HPDE6-E6E7 (cell line): ENCODE measurements around the gene SLC22A1.
"Not testable (repeated sequence)": the region's sequence is repeated elsewhere in the genome, so short reads cannot be mapped to it uniquely, and the experiment has no call there.

Experiments
- DNase-seq: peaks from one replicate; pipeline ENCODE4 v3.0.0; 2011; ENCODE audit warnings: missing footprints; ENCODE audit errors: extremely low spot score

The SLC22A1 gene

DNA sequence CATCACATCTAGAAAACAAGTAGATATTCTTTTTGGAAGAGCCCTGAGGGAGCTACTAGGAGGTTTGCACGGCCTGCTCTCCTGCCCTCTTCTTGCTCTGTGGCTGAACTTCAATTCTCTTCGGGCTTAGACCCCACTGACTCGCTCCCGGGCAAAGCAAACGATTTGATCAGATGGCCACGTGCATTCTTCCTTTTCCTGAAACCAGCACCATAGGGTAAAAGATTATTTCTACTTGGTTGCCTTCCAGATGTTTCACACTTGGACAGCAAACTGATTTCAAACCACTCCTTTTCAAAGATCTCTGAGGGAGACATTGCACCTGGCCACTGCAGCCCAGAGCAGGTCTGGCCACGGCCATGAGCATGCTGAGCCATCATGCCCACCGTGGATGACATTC lies at the start of gene SLC22A1:
TSS of gene SLC22A1 (plus strand) at position 258 of the 400 bp plus-strand sequence. CDS start at position 379, 121 bp downstream.
- DNase-seq = no peak

GRCh38 chr6:160073272-160073671 lies 48.3 kb upstream of the SLC22A1 start:
- no peak for DNase-seq

DNA sequence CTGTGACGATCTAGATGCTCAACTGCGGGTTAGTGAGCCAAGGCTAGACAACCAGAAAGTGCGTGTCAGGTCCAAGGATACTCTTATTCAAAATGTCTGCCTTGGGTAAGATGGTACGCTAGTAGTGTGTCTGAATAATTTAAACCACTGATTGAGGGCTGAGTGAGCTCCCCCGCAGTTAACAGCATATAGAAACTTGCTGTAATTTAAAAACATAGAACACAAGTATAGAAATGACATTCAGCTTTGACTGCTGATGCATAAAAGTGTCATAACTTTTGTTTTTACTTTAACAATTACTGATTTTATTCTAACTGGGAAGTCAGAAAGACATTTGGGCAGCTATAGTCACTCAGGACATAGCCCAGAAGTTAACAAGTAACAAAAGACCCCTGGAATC lies 45.6 kb upstream of the SLC22A1 start:
- no peak for DNase-seq

- DNase-seq = no peak
These were observed 44.6 kb upstream of the SLC22A1 start for GRCh38 chr6:160077024-160077423.

DNA sequence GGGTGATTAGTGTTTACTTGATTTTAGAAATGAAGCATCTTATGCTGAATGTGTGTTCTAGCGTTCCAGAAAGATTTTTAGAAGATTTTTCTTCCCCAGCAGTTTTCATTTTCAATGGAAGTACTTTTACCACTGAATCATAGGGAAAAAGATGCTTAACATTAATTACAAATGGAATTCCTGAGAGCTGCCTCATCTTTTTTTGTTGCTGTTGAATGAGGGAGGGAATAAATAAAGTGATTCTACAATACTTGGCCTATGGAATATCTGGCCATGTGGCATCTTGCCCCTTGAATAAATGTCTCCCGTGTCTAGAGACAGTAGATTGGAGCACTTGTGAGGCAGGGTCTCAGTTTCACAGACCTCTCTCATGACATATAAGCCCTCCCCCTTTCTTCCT lies 44.1 kb upstream of the SLC22A1 start:
- DNase-seq = no peak

- no peak for DNase-seq
These were observed 42.5 kb upstream of the SLC22A1 start for GRCh38 chr6:160078883-160079685.

GRCh38 chr6:160079686-160080043 lies 42.0 kb upstream of the SLC22A1 start:
- DNase-seq = no peak

DNA sequence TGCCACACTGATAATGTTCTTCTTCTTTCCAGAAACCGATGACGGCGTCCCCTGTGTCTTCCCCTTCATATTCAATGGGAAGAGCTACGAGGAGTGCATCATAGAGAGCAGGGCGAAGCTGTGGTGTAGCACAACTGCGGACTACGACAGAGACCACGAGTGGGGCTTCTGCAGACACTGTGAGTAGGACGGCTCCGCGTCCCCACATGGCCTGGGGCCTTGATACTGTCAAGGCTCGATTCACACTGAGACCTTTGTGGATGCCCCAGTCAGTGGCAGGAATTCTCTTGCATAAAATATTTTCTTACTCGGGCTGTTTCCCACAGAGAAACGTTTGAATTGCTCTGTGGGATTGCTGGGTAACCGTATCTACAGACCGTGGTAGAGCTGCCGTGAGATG lies 41.5 kb upstream of the SLC22A1 start:
- no peak for DNase-seq

DNA sequence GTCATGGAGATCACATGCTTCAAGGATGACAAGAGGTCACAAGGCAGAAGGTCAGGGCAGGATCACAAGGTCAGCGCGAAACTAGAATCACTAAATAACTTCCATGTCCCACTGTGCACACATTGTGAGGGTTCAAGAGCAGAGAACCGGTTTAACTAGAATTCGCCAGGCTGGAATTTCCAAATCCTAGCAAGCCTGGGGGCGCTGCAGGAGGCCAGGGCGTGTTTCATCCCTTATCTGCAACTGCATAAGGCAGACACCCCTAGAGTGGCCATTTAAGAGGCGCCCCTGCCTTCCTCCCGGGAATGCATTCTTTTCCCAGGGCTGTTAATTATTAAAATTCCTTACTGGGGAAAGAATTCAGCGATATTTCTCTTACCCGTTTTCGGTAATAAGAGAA lies 40.2 kb upstream of the SLC22A1 start:
- DNase-seq = no peak

GRCh38 chr6:160082627-160083026 lies 39.0 kb upstream of the SLC22A1 start:
- no peak for DNase-seq

- DNase-seq = no peak
These were observed 37.3 kb upstream of the SLC22A1 start for GRCh38 chr6:160084198-160084776.

DNA sequence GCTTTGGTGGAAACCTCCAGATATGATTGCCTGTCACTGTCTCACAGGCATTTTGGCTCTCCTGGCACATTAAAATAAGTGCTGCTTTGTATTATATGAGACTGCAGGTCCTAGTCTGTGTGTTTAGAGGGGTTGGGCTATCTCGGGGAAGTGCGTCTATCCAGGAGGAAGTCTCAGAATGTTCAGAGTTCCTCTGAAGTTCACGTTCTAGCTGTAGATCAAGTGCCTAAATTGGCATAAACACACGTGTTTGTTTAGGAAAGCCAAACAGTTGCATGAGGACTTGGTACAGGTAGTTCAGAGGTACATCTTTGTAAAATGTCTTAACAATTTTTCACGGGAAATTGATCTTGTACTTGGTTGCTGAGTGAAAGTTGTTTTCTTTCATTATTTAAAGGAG lies 36.4 kb upstream of the SLC22A1 start:
- DNase-seq = no peak

DNA sequence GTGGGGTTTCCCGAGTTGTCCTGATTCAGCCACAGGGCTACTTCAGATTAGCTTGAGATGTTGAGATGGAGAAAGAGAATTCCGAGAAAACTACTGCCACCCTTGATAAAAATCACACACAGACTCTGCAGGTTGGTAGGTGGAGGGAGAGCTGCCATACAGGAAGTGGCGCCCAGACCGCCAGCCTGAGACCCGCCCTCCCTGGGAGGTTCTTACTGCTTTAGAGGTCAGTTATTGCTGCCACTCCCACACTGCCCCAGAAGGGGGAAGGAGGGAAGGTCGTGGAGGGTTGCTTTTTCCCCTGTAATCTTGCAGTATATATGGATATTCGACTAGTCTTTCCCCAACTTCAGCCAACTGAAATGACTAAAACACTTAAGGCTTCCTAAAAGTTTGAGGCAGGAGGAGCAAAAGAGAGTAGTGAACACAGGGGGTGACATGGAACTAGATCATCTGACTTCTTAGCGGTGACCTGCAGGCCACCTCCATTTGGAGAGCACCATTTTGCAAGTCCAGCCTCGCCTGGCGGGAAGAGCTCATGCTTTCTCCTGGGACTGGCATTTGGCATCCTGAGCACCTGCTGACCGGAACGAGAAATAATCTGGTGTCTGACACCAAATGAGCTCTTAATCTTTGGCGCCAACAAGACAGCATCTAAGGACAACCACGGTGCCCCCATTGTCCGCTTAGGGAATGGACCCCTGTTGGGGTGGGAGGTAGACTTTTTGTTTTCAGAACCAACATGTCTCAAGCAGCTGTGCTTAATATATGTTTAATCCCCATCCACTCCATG lies 35.7 kb upstream of the SLC22A1 start:
- DNase-seq = no peak

DNA sequence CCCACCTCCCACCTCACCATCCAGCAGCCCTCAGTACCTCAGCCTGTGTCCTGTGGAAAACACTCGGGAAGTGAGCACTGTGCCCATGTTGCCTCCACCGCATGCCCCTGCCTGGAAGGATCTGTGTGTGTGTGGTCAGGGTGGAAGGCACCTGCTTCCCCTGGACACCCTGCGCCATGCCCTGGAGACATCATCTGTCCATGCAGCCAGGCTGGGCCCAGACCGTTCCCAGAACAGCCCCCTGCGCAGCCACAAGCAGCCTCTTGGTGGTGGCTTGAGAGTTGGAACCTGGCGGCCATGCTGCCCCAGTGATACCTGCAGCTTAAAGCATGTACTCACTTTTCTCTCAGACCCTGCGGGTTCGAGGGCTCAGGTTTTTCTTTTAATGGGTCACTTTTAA lies 34.9 kb upstream of the SLC22A1 start:
- DNase-seq = no peak

DNA sequence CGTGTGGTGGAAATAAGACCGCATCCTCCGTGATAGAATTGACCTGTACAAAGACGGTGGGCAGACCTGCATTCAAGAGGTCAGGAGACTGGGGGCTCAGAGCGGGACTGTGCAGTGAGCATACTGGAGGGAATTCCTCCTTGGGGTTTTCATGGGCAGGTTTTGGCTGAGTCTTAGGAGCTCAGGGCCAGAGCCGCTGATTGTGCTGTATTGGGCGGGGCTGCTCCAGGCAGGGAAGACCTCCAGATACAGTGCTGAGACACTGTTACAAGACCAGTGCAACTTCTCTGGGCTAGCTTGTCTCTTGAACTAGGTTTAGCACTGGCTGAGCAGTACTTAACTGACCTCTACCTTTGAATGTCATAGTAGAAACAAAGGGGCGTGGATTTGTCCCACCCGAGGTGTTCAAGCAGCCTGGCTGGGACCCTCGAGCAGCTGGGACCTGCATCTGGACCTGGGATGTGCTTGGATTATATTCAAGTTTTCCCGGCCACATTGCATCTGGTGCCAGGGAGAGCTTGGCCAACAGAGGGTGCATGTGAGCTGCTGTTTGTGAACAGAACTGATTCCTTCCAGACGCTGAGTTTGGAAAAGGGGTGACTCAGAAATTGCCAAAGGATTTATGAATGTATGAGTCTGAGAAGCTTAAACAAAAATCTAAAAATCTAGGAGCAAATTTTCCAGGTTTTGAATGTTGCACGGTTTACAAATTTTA lies 33.4 kb upstream of the SLC22A1 start:
- DNase-seq = peak; percentile 64

DNA sequence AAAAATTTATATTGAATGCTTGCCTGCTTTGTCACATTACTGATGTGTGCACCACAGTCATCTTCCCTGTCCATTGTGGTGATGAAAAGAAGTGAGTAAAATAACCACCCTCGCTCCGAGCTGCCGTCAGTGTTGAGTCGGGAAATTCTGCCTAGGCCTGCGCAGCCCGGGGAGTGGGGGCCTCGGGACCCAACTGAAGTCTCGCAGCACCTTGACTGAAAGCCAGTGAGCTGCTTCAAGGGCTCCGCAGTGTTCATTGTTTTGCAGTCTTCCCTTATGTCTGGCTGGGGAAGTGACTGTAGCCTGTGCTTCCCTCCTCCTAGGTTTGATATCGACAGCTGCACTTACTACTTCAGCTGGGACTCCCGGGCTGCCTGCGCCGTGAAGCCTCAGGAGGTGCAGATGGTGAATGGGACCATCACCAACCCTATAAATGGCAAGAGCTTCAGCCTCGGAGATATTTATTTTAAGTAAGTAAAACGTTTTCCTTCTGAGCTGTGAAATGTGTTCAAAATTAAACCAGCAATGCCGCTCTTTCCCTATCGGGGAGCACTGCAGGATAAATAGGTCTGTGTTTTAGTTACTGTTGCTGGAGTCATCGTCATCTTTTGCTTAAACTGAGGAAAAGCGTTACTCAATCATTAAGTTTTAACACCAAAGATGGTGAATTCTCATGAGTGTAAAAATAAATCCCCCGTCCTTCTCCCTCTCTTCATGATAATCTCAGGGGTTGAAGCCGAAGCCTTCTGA lies 32.7 kb upstream of the SLC22A1 start:
- no peak for DNase-seq

- DNase-seq = no peak
These were observed 32.1 kb upstream of the SLC22A1 start for GRCh38 chr6:160089534-160089897.

DNA sequence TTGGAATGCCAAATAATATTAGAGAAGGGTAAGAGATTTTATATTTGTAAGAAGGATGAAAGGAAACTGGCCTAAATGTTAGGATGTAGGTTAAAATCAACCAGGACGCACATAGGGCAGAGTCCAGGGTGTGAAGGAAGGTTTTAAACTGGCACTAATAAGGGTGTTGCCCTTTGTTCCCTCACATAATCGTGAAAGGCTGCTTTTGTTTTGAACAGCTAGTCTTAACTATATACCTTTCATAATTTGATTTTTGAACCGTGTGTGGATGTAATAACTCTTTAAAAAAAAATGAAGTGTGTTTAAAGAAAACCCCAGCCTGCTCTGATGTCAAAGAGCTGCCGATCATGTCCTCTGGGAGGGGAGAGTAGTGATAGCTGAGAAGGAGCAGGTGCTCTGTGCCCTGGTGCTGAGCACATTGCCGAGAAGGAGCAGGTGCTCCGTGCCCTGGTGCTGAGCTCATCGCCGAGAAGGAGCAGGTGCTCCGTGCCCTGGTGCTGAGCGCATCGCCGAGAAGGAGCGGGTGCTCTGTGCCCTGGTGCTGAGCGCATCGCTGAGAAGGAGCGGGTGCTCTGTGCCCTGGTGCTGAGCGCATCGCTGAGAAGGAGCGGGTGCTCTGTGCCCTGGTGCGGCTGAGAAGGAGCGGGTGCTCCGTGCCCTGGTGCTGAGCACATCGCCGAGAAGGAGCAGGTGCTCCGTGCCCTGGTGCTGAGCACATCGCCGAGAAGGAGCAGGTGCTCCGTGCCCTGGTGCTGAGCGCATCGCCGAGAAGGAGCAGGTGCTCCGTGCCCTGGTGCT lies 31.0 kb upstream of the SLC22A1 start:
- not testable (repeated sequence) for DNase-seq

GRCh38 chr6:160092176-160092575 lies 29.4 kb upstream of the SLC22A1 start:
- not testable (repeated sequence) for DNase-seq

DNA sequence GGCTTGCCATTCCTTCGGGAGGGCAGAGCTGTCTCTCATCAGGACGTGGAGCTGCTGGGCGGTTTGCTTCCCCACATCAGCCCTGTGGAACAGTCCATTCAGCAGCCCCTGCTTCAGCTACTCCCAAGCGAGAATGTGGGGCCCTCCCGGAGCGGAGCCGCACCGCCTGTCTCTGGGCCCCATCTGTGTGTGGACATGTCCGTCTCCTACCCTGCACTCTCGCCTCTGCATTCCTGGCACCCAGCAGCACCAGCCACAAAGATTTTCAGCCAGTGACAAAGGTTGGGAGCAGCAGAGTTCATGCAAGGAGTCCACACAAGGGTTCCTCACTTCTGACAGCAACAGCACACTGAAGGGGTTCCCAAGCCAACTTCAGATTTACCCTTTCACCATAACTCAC lies 29.0 kb upstream of the SLC22A1 start:
- no peak for DNase-seq

DNA sequence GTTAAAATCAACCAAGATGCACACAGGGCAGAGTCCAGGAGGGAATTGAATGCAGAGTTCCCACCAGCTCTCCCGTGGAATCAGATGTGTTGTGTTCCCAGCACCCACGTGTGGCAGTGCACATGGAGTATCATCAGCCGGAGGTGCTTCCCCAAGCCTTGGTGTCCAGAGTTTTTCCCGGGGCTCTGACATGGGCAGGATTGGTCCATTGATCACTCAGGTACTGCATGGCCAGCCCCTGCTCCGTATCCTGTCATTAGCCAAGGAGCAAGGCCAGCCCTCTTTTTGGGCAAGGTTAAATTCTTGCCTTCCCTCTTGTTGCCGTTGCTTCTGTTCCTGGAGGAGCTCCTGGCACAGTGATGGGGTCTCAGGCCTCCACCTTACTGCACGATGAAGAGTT lies 28.6 kb upstream of the SLC22A1 start:
- no peak for DNase-seq
